ENCODE results near the gene ZNF420.
A peak's percentile ranks its signal among the peaks of the same experiment; 100 is the strongest.
"Not testable (repeated sequence)": the region's sequence is repeated elsewhere in the genome, so short reads cannot be mapped to it uniquely, and the experiment has no call there.

ZNF420 gene

DNA sequence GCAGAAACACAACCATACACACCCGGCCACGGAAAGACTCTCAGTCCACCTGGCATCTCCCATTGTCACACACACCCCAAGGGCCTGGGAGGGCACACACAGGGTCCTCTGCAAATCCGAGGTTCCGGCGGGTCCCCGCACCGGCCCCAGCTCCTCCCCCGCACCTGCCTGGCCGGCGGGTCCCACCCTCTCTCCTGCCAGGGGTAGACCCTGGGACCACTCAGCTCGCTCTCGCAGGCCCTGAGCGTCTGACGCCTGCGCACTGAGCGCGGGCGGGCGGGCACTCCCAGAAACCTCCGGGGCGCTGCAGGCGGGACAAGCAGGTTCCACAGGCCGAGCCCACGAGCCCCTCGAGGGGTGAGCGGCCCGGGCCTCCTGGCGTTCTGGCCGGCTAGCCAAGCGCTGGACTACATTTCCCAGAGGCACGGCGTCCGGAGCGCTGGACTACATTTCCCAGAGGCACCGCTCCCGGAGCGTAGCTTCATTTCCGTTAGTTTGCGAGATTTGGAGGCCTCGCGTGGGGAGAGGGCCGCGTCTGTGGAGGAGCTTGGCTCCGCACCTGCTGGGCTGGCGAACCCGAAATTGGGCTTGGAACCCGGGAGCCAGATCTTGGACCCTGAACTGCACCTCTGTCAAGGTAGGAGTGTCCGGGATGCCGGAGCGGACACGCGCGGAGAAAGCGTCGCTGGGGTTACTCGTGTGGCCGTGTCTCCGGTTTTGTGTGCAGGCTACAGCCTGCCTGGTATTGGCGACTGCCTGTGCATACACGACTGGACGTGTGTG, at the start of gene ZNF420:
Gene ZNF420, plus strand, starts transcription at position 500 of the 783 bp plus-strand sequence. CDS start 10,686 bp downstream, outside the sequence.
- DNase-seq (ENCODE audit: low read depth): peak; percentile 86

DNA sequence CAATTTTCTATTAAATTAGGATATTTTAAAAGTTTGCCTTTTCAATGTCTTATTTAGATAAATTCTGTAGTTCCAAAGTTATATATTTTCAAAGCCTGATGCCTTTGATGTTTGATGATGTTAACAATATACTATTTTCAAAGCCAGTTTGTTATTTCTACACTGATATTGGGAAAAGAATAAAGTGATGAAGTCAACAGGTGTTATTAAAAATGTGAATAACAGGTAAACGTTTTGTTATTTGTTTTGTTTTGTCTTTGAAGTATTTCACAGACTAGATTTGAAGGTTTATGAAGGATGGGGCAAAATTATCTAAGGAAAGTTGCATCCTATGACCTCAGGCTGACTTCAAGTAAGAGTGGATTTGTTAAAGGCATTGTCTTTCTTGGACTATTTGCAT, 33.1 kb upstream of the ZNF420 start:
- DNase-seq (ENCODE audit: low read depth): no peak

DNA sequence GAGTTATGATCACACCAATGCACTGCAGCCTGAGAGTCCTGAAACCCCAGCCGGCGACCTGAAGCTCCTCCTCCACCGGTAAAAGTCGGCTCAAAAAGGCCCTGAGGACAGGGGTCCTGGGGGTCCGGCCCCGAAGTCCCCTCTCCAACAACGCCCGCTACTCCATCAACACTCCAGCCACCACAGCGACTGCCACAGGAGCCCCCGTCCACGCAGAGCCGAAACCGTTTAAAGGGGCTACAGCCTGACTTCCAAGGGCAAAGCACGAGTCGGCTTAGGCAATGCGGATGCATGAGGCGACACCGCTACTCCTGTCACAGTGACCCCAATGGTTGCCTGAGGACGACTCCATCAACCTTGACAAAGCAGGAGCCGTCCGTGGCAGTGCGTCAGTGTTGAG, 22.9 kb upstream of the ZNF420 start:
- no peak for DNase-seq (ENCODE audit: low read depth)

DNA sequence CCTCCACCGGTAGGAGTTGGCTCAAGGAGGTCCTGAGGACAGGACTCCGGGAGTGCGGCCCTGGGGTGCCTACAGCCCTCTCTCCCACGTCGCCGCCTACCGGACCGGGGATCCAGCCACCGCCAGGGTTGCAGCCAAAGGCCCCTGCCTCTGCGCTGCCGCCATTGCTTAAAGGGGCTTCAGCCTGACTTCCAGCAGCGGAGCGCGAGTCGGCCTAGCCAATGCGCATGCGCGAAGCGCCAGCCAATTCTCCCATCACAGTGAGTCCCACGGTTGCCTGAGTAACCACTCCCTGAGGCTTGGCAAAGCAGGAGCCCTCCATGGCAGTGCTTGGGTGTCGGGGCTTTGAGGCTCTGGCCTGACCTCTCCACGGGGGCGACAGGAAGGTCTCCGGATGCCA, 21.5 kb upstream of the ZNF420 start:
- no peak for DNase-seq (ENCODE audit: low read depth)

DNA sequence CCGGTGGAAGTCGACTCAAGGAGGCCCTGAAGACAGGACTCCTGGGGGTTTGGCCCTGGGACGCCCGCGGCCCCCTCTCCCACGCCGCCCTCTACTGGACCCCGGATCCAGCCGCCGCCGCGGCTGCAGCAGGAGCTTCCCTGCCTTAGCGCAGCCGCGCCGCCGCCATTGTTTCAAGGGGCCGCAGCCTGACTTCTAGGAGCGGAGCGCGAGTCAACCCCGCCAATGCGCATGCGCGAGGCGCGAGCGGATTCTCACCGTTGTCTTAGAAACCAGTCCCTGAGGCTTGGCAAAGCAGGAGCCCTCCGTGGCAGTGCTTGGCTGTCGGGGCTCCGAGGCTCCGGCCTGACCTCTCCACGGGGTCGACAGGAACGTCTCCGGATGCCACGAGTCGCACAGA, 19.1 kb upstream of the ZNF420 start:
- no peak for DNase-seq (ENCODE audit: low read depth)

DNA sequence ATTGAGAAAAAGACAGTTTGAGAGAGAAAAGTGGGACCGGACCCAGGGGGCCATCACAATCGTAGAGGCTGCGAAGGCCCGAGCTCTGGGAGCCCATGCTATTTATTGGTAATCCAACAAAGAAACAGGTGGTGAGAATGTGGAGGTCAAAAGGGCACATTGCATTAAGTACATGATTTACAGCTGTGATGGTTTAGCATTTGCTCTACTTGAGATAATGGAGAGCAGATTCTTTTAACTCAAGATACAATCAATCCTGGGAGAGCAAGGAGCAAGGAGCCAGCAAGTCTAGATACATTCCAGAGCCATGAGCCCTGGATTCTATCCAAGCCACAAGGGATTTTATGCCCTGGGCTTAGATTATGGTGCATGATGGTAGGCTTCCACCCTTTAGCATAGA, 13.3 kb upstream of the ZNF420 start:
- not testable (repeated sequence) for DNase-seq (ENCODE audit: low read depth)

DNA sequence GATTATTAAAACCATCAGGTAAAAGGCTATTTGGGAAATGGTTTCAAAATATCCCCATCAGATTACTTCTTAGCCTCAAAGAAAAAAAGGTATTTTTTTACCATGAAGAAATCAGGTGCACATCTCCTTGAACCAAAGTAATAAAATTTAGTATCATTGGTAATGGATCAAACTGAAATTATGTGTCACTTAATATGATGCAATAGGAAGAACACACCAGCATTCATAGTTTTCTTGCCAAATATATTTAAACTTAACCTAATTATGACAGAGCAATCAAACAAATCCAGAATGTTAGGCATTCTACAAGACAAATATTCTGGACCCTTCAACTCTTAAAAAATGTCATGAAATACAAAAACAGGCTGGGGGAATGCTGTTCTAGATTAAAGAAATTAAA, 4.1 kb upstream of the ZNF420 start:
- no peak for DNase-seq (ENCODE audit: low read depth)

DNA sequence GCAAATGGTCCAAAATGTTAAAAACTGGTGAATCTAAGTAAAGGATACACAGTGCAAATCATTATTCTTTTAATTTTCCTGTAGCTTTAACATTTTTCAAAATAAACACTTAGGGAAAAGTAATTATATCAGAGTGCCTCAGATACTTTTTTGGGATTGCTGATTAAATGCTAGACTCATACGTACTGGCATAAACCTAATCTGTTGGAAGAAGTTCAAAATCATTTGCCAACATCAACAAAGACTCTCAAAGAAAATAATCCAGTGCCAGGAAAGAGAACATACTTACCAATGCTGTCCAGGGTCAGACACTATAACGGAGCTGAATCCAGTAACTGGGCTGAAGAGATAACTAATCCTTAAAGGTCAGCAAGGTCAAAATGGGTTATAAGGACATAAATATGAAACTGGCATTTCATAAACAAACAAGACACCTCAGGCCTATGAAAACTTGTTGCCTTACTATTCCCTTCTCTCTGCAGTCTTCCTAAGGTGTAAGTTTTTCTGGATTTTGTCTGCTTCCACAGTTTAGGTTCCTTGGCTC, 3.3 kb upstream of the ZNF420 start:
- no peak for DNase-seq (ENCODE audit: low read depth)

DNA sequence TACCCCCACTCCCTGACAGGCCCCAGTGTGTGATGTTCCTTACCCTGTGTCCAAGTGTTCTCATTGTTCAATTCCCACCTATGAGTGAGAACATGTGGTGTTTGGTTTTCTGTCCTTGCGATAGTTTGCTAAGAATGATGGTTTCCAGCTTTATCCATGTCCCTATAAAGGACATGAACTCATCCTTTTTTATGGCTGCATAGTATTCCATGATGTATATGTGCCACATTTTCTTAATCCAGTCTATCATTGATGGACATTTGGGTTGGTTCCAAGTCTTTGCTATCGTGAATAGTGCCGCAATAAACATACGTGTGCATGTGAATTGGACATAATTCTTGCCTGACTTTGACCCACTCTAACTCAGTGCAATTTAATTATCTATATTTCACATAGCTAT, 1.7 kb upstream of the ZNF420 start:
- not testable (repeated sequence) for DNase-seq (ENCODE audit: low read depth)

DNA sequence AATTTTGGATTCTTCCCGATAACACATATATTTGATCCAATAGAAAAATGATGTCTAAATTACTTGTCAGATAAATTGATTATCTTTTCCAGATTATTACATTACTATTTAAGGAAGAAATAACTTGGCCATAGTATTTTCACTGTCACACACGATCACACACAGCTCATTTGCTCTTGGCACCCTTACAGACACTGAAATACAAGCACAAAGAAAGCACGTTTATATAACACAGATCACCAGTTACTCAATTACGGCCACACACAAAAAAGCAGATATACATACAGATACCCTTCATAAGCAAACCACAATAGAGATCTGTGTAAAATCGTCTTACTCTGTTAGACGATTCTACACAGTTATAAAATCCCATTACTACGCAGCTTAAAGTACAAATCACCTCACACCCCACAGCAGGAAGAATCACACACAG, 716 bp upstream of the ZNF420 start:
- DNase-seq (ENCODE audit: low read depth): no peak

DNA sequence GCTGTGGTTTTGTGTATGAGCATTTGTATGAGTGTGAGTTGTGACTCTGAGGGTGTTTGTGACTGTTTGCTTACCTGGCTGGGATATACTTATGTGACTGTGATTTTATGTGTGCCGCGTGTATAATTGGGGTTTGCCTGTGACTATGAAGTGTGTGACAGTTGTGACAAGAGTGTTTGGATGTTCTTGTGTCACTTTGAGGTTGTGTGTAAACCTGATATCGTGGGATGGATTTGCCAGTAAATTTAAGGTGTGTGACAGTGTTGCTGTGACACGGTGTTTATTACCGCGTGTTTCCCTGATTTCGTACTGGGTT, 442 bp downstream of the ZNF420 start:
- DNase-seq (ENCODE audit: low read depth): no peak

DNA sequence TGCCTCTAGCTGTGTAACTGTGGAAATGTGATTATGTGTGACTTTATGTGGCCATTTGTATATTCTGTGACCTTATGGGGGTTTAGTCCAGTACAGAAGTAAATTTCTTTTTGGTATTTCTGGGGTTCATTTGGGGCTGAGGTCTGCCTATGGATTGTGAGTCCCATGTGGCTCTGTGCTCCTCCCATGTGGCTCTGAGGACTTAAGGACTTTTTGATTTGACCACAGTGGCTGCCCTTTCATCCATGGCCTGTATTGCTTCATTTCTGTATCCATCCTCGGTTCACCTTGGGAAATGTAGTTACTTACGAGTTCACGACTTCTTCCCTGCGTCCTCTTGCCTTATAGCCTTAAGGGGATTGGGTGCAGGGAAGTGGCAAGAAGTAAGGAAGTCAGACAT, 1.0 kb downstream of the ZNF420 start:
- no peak for DNase-seq (ENCODE audit: low read depth)

DNA sequence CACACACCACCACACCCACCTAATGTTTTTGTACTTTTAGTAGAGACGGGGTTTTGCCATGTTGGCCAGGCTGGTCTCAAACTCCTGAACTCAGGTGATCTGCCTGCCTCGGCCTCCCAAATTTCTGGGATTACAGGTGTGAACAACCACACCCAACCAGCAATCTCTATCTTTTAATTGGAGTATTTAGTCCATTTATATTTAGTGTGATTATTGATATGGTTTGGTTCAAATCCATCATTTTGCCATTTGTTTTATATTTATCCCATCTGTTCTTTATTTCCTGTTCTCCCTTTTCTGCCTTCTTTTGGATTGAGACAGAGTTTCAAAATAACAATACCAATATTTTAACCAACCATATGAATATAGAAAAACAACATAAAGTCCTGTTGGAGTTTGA, 4.1 kb downstream of the ZNF420 start:
- no peak for DNase-seq (ENCODE audit: low read depth)

DNA sequence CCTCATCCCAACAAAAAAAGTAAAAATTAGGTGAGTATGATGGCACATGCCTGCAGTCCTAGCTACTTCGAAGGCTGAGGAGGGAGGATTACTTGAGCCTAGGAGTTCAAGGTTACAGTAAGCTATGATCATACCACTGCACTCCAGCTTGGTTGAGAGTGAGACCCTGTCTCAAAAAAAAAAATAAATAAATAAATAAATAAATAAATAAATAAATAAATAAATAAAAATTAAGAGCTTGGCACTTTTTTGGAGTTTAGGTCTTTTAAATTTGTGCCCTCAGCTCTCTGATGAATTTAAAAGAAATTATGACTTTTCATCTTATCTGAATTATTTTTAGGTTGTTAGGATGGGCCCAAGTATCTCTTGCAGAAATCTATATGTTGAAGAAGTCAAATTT, 8.9 kb downstream of the ZNF420 start:
- no peak for DNase-seq (ENCODE audit: low read depth)

DNA sequence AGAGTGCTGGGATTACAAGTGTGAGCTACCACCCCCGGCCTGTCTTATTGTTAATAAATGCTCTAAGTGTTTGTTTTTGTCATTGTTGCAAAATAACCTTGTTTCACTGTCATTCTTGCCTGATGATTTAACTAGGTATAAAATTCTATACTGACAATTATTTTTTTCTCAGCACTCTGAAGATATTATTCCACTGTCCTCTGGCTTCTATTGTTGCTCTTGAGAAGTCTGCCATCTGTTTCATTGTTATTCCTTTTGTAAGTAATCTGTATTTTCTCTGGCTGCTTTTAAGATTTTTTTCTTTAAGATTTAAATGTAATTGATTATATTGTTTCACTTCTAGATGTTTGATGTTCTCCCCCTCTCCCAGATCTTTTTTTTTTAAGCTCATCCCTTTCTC, 17.6 kb downstream of the ZNF420 start:
- no peak for DNase-seq (ENCODE audit: low read depth)

DNA sequence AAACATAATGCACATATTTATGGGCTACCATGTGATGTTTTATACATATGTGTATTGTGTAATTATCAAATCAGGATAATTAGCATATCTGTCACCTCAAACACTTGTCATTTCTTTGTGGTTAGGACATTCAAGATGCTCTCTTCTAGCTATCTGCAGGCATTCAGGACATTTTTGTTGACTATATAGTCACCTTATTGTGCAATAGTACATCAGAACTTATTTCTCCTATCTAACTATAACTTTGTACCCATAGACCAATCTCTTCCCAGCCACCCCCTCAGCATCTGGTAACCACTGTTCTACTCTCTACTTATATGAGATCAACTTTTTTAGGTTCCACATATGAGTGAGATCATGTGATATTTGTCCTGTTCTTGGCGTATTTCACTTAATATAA, 20.3 kb downstream of the ZNF420 start:
- no peak for DNase-seq (ENCODE audit: low read depth)

DNA sequence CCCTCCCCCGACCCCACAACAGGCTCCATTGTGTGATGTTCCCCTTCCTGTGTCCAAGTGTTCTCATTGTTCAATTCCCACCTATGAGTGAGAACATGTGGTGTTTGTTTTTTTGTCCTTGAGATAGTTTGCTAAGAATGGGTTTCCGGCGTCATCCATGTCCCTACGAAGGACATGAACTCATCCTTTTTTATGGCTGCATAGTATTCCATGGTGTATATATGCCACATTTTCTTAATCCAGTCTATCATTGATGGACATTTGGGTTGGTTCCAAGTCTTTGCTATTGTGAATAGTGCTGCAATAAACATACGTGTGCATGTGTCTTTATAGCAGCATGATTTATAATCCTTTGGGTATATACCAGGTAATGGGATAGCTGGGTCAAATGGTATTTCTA, 25.9 kb downstream of the ZNF420 start:
- DNase-seq (ENCODE audit: low read depth): not testable (repeated sequence)

DNA sequence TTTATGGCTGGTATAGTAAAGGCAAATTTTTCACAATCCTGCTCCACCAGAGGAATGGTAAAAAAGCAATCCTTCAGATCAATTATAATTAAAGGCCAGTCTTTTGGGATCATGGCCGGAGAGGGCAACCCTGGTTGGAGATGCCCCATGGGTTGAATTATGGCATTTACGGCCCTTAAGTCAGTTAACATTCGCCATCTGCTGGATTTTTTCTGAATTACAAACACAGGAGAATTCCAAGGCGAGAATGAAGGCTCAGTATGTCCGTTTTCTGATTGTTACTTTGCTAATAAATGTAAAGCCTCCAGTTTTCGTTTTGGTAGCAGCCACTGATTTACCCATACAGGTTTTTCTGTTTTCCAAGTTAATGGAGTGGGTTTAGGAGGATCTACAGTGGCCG, 33.5 kb downstream of the ZNF420 start:
- not testable (repeated sequence) for DNase-seq (ENCODE audit: low read depth)

DNA sequence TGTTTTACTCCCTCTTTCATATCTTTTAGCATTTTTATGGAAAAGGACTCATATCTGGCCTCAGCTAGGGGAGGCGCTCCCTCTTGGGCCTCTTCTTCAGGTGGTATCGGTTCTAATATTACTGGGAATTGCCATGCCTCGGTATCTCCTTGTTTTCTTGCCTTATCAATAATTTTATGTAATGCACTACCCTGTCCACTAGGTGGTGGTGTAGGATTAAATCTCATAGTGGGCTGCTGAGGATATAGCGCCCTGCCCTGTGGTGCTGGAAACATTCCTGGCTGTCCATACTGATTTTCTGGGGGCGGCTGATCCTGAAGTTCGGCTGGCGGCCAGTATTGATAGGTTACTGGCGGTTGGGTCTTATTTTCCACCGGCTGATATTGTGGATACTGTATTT, 35.8 kb downstream of the ZNF420 start:
- no peak for DNase-seq (ENCODE audit: low read depth)

DNA sequence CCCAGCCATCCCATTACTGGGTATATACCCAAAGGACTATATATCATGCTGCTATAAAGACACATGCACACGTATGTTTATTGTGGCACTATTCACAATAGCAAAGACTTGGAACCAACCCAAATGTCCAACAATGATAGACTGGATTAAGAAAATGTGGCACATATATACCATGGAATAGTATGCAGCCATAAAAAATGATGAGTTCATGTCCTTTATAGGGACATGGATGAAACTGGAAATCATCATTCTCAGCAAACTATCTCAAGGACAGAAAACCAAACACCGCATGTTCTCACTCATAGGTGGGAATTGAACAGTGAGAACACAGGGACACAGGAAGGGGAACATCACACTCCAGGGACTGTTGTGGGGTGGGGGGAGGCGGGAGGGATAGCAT, 43.9 kb downstream of the ZNF420 start:
- not testable (repeated sequence) for DNase-seq (ENCODE audit: low read depth)

DNA sequence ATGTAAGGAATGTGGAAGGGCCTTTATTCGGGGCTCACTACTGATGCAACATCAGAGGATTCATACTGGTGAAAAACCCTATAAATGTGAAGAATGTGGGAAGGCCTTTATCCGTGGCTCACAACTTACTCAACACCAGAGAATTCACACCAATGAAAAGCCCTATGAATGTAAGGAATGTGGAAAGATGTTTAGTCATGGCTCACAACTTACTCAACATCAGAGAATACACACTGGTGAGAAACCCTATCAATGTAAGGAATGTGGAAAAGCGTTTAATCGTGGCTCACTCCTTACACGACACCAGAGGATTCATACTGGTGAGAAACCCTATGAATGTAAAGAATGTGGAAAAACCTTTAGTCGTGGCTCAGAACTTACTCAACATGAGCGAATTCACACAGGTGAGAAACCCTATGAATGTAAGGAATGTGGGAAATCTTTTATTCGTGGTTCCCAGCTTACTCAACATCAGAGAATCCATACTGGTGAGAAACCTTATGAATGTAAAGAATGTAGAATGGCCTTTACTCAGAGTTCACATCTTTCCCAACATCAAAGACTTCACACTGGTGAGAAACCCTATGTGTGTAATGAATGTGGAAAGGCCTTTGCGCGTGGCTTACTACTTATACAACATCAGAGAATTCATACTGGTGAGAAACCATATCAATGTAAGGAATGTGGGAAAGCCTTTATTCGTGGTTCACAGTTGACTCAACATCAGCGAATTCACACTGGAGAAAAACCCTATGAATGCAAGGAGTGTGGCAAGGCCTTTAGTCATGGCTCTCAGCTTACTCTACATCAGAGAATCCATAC, 50.0 kb downstream of the ZNF420 start:
- DNase-seq (ENCODE audit: low read depth): no peak

DNA sequence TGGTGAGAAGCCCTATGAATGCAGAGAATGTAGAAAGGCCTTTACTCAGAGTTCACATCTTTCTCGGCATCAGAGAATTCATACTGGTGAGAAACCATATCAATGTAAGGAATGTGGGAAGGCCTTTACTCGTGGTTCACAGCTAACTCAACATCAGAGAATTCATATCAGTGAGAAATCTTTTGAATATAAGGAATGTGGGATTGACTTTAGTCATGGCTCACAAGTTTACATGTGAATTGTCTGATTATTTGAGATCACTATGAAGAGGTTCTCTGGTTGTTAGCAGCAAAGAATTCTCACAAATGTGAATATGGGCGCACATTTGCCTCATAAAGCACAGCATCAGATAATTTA, 50.6 kb downstream of the ZNF420 start:
- DNase-seq (ENCODE audit: low read depth): no peak

DNA sequence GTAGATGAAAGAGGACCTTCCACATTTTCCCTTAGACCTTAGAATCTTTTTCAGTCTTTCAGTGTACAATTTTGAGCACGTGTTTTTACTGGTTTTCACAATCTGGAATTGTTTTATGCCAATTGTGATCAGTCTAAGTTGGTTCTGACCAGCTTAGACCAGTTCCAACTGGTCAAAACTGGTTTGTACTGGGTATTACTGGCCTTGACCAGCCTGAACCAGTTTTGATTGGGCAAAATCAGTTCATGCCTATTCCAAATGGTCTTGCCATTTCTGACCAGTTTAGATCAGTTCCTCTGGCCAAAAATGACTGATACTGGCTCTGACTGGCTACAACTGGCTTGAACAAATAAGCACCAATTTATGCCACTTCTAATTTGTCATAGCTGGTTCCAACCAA, 57.9 kb downstream of the ZNF420 start:
- no peak for DNase-seq (ENCODE audit: low read depth)
